AG04450 (cell line): Measurements from ENCODE around the gene HMCES. TPM values are rescaled to one million over a fixed set of nuclear protein-coding genes. Genes with fewer than 3 reads are reported as not detected.

Experiments used
- CTCF ChIA-PET: fragments of 300-600, 350-600 bp; formaldehyde crosslinking; extraction: SDS; loops from one replicate; lab custom pipeline; 2022; ENCODE audit warnings: antibody characterized with exemption, inconsistent platforms; lab: Charles Lee
- POLR2A ChIA-PET: fragments of 350-600 bp; formaldehyde crosslinking; extraction: SDS; loops from one replicate; lab custom pipeline; 2021; ENCODE audit warnings: antibody characterized with exemption, inconsistent platforms; lab: Yijun Ruan, JAX
- DNase-seq: peaks from one replicate; pipeline ENCODE4 v3.0.0-alpha.2; 2011; ENCODE audit warnings: low read depth, low spot score
- H3K27ac ChIP-seq: one replicate; pipeline ENCODE4 v1.5.1; 2012; ENCODE audit warnings: low read depth, low read length, control low read depth
- H3K27me3 ChIP-seq: one replicate; pipeline ENCODE4 v1.6.0; 2012; ENCODE audit warnings: low read length; ENCODE audit not compliant: control insufficient read depth, insufficient read depth
- H3K4me3 ChIP-seq: 2 replicates; pipeline ENCODE4 v1.5.1; 2011; ENCODE audit warnings: mild to moderate bottlenecking, low read depth, low read length, control low read depth
- H3K9me3 ChIP-seq: 2 replicates; pipeline ENCODE4 v1.5.1; 2012; ENCODE audit warnings: low read length; ENCODE audit not compliant: control insufficient read depth, insufficient read depth
- polyA plus RNA-seq: library from polyadenylated mRNA; depleted of rRNA; stranded (reverse); fragments of >200 nt; gene quantifications from 2 replicates; pipeline ENCODE4 v1.2.3, GENCODE V29; 2011
- TF ChIP-seq, protein P1 (sequence below): IDR thresholded peaks from 2 replicates; pipeline ENCODE4 v1.5.1; 2011; ENCODE audit warnings: low read depth, low read length, control low read depth, inconsistent platforms

The HMCES gene
- polyA plus RNA-seq, 1 experiment: 19.9 TPM

DNA sequence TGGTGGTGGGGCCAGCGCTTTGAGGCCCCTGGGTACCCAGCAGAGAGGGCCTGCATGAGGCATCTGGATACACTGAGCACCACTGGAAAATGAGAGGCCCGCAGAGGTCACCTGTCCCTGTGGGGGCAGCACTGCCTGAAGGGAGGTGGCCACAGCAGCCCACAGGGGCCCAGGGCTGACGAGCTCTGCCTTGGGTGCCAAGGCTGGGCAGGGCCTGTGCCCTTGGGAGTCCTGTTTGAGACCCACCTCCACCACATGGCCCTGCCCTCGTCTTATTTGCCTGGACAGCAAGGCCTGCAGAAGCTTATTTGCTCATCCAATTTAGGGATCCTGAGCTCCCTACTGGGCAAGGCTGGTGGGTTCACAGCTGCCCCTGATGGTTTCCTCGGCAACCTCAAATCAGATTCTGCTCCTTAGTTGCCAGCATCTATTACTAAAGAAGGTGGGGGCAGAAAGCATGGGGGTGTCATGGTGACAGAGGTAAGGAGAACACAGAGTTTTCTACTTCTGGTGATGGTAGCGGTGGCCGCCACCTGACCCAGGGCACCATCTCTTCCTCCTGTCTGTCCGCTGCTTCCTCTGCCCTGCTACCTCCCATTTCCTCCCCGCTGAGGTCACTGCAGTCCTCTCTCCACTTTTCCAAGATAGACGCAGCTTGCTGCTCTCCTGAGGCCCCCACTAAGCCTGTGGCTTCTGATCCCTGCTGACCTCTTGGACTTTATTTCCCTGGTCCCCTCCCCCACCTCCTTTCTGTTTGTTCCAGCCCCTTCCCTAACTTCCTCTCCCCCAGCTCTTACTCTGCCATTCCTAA lies 62.9 kb downstream of the HMCES start:
- Histone ChIP-seq H3K27ac (no peak overlapping the region), H3K4me3 (no peak overlapping the region), H3K9me3 (peaks cover 9% of the 10 kb centered on the region; the same call in 1 of the 2 replicates), H3K27me3 (peaks cover 22% of the 10 kb centered on the region)
- POLR2A ChIA-PET: interaction anchor here (0.7 kb wide), 1 partner anchor 133 kb away, joined by 8 read pairs; no protein-coding TSS in a partner anchor
- no peak for DNase-seq
- TF ChIP-seq, protein P1, sequence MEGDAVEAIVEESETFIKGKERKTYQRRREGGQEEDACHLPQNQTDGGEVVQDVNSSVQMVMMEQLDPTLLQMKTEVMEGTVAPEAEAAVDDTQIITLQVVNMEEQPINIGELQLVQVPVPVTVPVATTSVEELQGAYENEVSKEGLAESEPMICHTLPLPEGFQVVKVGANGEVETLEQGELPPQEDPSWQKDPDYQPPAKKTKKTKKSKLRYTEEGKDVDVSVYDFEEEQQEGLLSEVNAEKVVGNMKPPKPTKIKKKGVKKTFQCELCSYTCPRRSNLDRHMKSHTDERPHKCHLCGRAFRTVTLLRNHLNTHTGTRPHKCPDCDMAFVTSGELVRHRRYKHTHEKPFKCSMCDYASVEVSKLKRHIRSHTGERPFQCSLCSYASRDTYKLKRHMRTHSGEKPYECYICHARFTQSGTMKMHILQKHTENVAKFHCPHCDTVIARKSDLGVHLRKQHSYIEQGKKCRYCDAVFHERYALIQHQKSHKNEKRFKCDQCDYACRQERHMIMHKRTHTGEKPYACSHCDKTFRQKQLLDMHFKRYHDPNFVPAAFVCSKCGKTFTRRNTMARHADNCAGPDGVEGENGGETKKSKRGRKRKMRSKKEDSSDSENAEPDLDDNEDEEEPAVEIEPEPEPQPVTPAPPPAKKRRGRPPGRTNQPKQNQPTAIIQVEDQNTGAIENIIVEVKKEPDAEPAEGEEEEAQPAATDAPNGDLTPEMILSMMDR: no peak
- CTCF ChIA-PET: interaction anchor here (0.6 kb wide), 1 partner anchor 264 kb away, joined by 4 read pairs; no protein-coding TSS in a partner anchor

DNA sequence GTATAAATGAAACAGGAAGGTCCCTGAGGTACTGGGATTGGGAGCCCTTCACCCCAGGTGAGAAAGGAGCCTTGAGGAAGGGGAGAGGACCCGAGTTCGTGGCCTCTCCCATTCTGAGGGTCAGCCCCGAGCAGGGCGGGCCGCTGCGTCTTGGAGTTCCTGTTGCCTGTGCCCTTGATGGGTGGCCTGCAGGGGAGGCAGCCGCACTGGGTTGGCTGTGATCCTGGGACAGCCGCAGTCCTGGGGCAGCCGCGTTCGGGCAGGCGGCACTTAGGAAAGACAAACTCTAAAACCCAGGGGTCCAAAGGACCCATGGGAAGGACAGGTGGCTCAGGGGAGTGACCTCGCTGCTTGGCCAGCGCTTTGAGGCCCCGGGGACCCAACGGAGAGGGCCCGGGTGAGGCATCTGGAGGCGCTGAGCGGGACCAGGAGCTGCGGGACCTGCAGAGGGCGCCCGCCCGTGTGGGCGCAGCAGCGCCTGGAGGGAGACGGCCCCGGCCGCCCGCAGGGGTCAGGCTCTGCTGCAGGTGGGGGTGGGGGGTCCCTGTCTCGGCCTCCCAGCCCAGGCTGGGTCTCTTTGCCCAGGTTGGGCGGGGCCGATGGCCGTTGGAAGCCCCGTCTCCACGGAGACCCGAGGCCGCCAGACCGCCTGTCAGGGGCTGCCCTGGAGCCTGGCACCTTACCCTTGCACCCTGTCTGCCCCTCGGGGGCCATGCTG lies 65.1 kb downstream of the HMCES start:
- peak overlapping the region; percentile 13; the same call in 1 of the 2 replicates for H3K4me3 ChIP-seq
- no peak for DNase-seq
- ChIA-PET POLR2A (no interaction called here), CTCF (no interaction called here)
- peak overlapping the region; percentile 11 for H3K27ac ChIP-seq
- peaks cover 9% of the 10 kb centered on the region; the same call in 1 of the 2 replicates for H3K9me3 ChIP-seq
- H3K27me3 ChIP-seq: peaks cover 30% of the 10 kb centered on the region
- TF ChIP-seq, protein P1: peak; percentile 64

DNA sequence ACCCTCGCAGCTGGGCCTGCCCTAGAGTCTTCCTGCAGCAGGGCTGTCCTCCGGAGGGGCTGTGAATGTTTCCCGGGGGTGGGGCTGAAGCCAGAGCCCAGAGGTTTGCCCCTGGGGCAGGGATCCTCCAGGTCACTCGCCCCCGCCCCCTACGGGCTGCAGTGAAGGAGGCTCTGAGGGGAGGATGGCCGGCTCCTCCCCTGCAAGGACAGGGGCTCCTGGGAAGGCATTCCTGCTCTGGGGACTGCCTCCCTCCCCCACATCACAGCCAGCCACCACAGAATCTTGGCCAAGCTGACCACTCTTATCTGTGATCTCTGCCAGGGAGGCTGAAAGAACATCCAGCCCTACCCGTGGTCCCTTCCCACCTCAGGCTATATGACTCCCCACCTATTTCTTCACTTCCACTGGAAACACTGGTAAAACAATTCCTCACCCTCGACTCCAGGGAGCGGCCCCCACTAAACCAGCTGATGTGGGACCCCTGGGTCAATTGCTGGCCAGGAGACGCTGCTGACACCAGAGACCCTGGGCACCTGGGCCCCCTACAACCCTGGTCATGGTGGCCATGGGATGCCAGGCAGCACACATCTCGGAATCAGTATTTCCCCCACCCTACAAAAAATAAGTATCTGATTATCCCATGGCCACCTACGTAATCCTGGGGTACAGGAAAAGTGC lies 66.0 kb downstream of the HMCES start:
- Histone ChIP-seq H3K4me3 (no peak overlapping the region), H3K9me3 (peaks cover 9% of the 10 kb centered on the region; the same call in 1 of the 2 replicates), H3K27me3 (peaks cover 30% of the 10 kb centered on the region), H3K27ac (no peak overlapping the region)
- ChIA-PET POLR2A (no interaction called here), CTCF (no interaction called here)
- TF ChIP-seq, protein P1: no peak
- DNase-seq: no peak

DNA sequence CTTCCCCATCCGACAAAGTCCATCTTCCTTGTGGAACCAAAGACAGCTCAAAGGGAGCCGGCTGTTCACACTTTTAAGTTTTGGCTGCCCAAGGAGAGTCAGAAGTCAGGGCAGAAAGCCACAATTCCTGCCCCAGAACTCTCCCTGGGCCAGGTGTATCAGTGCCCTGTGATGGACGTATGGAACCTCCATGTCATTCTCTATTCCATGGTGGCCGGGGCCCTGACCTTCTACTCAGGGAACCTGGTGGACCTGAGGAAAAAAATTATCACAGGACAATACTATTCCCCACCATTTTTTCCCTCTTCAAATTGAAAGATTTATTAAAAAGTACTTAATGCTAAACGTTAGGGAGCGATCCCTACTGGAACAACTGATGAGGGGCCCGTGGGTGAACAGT lies 66.6 kb downstream of the HMCES start:
- Histone ChIP-seq H3K27ac (no peak overlapping the region), H3K4me3 (no peak overlapping the region), H3K9me3 (peaks cover 5% of the 10 kb centered on the region; the same call in 1 of the 2 replicates), H3K27me3 (peaks cover 30% of the 10 kb centered on the region)
- POLR2A ChIA-PET: no interaction called here
- CTCF ChIA-PET: no interaction called here
- DNase-seq: no peak
- TF ChIP-seq, protein P1: no peak
